SJCRH30 (cell line): ENCODE results near the gene CHN1. TPM values are rescaled to one million over a fixed set of nuclear protein-coding genes. Genes with fewer than 3 reads are reported as not detected.

ENCODE experiments used
- DNase-seq, 2 experiments: peaks; one replicate each; pipeline ENCODE4 v3.0.0-alpha.2; 2015 to 2020
- H3K27ac ChIP-seq: fragments of 250-450 bp; sonication (Bioruptor Pico); 2 replicates; pipeline ENCODE4 v1.5.1; 2020; ENCODE audit warnings: mild to moderate bottlenecking, moderate library complexity
- H3K27me3 ChIP-seq: fragments of 250-450 bp; sonication (Bioruptor Pico); 2 replicates; pipeline ENCODE4 v1.5.1; 2020; ENCODE audit warnings: mild to moderate bottlenecking, moderate library complexity
- H3K36me3 ChIP-seq: fragments of 250-450 bp; sonication (Bioruptor Pico); 2 replicates; pipeline ENCODE4 v1.5.1; 2020; ENCODE audit warnings: mild to moderate bottlenecking, moderate library complexity
- H3K4me1 ChIP-seq: fragments of 250-450 bp; sonication (Bioruptor Pico); 2 replicates; pipeline ENCODE4 v1.5.1; 2020; ENCODE audit warnings: mild to moderate bottlenecking, moderate library complexity
- H3K4me3 ChIP-seq: fragments of 250-450 bp; sonication (Bioruptor Pico); 2 replicates; pipeline ENCODE4 v1.5.1; 2020; ENCODE audit warnings: mild to moderate bottlenecking, moderate library complexity
- H3K9me3 ChIP-seq: fragments of 250-450 bp; sonication (Bioruptor Pico); replicated peaks from 2 replicates; pipeline ENCODE4 v1.5.1; 2020; ENCODE audit warnings: mild to moderate bottlenecking, moderate library complexity
- total RNA-seq: library from RNA; depleted of rRNA; stranded (reverse); fragments of >200 nt; shearing (Covaris generic); gene quantifications from 2 replicates; pipeline ENCODE4 v1.2.3, GENCODE V29; 2014; rRNA removed

CHN1 gene
- total RNA-seq, 1 experiment from 2014 or later: 71.8 TPM

DNA sequence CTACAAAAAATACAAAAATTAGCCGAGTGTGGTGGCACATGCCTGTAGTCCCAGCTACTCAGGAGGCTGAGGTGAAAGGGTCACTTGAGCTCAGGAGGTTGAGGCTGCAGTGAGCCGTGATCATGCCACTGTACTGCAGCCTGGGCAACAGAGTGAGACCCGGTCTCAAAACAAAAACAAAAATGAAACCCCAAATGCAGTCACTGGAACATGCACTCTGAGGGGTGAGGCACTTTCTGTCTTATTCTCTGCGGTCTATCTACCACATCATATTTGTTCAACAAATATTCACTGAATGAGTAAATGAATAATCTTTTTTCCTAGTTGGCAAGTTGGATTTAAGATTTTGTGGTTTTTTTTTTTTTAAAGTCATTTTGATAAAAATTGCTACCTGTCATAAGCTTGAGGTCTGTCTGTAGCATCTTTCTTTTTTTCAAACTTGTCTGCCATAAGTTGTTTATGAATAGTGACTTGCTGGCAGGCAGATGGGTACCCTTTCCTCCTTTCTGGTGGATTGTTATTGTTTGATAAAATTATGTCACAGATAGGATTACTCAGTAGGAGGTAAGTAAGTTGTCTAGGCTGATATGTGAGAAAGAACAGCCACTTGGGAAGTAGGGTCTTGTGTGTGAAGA, 252.7 kb downstream of the CHN1 start:
- no peaks in the 10 kb centered on the region for H3K27me3 ChIP-seq

DNA sequence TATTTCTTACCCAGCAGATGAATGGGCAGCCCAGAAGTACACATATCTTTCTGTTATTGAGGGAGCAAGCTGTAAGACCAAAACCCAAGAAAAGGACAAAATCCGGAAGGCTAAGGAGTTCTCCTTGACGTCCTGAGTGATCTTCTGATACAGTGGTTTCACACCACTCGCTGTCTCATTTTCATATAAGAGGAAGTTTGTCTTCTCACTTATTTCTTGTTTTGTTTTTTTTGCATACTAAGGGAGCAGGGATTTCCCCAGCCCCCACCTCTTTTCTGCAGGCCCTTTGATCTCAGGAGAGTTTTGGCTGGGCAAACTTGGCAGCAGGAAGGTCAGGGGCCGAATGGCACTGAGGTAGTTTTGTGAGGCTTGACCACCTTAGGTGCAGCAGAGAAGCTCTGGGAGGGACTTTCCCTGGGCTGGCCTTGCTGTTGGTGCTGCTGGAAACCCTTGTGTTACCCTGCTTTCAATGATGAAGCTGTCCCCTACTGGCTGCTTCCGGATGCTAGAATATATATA, 254.2 kb downstream of the CHN1 start:
- Histone ChIP-seq H3K27me3 (no peaks in the 10 kb centered on the region), H3K4me3 (no peak overlapping the region), H3K4me1 (no peaks in the 10 kb centered on the region), H3K36me3 (peaks cover 92% of the 10 kb centered on the region), H3K9me3 (no peaks in the 10 kb centered on the region), H3K27ac (no peak overlapping the region)
- no peak for DNase-seq

More for the DNA sequence above, 252.7 kb downstream of the CHN1 start:
- DNase-seq: no peak
- no peaks in the 10 kb centered on the region for H3K9me3 ChIP-seq
- H3K36me3 ChIP-seq: peaks cover 95% of the 10 kb centered on the region
- H3K4me3 ChIP-seq: no peak overlapping the region
- no peak overlapping the region for H3K27ac ChIP-seq
- H3K4me1 ChIP-seq: no peaks in the 10 kb centered on the region

DNA sequence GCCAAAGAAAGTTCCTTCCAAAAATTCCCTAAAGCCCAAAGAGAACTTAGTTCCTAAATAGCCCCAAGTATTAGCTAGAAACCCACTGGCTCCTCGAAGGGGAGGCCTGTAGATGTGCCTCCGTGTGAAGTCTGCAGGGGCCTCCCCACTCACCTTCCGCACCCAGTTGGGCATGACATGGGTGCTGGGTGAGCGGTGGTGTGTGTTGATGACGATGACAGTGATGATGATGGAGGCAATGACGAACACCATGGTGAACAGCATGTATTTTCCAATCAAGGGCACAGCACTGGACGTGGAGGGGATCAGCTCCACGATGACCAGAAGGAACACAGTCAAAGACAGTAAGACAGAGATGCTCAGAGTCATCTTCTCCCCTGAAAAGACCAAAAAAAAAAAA, 255.4 kb downstream of the CHN1 start:
- Histone ChIP-seq H3K36me3 (peaks cover 82% of the 10 kb centered on the region), H3K27ac (no peak overlapping the region), H3K9me3 (no peaks in the 10 kb centered on the region), H3K27me3 (no peaks in the 10 kb centered on the region), H3K4me1 (no peaks in the 10 kb centered on the region), H3K4me3 (no peak overlapping the region)
- DNase-seq: no peak

DNA sequence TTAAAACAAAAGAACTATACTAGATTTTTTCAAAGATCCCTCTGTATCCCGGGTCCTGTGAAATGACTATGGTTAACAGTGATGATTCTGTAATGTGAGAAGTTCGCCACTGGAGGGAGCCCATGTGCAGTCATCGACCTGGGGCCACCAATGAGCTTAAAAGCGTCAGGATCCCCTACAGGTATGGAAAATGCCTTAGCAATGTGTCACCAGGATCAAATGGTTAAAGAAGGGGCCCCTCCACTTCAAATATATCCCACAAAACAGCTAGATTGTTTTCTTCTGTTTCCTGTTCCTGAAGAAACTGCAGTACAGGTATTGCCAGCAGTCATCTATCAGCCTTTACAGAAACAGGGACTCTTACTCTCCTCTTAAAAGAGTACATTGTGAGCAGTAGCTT, 256.2 kb downstream of the CHN1 start:
- H3K4me1 ChIP-seq: no peaks in the 10 kb centered on the region
- no peaks in the 10 kb centered on the region for H3K27me3 ChIP-seq
- peak; percentile 59 to 85 for DNase-seq
- H3K27ac ChIP-seq: no peak overlapping the region
- H3K4me3 ChIP-seq: no peak overlapping the region
- H3K36me3 ChIP-seq: peaks cover 73% of the 10 kb centered on the region
- H3K9me3 ChIP-seq: no peaks in the 10 kb centered on the region

Other genes with a start within 250 kb of the CHN1 start
- 371 and 375 TPM in 2 replicates for gene CHRNA1, start 240.9 kb downstream of the CHN1 start, total RNA-seq
- 35.2 and 48.5 TPM in 2 replicates for gene ATF2, start 162.8 kb upstream of the CHN1 start, total RNA-seq
- gene ATP5MC3, start 176.3 kb upstream of the CHN1 start, total RNA-seq: 330 and 335 TPM in 2 replicates